ENCODE data around the gene FAM50A. TPM values are rescaled to one million over a fixed set of nuclear protein-coding genes. Genes with fewer than 3 reads are reported as not detected.

The FAM50A gene
- total RNA-seq, 2 experiments from 2014 or later = 30.8 to 55.1 TPM

DNA sequence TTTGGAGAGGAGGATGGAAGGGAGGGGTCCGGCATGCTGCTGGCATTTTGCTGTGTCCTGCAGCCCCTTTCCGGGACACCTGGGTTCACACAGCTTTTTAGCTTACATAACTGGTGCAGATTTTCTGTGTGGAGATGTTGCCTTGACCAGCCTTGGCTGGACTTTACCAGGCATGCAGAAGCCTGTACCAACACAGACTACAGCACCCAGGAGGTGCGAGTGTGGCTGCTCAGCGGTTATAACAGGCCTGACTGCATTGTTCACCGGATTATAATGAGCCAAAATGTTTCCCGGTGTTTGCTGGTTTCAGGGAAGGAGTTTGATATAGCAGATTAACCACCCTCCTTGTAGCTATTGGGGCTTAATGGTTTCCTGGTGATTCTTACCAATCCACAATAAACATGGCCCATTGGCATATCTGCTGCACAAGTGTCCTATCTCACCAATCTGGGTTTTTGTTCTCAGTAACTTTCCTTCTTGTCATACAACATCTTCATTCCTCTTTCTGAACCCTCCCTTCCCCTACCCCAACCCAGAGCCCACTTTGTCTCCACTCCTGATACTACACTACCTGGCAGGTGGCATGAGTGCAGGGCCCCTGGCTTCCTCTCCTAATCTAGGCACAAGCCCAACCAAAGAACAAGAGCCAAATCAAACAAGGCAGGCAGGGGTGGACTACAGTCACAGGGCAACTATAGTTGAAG lies 41.9 kb upstream of the FAM50A start:
- H2AFZ ChIP-seq (ENCODE audit: low read length) = no peak overlapping the region
- no peak overlapping the region for H3K4me3 ChIP-seq (ENCODE audit: low read depth, low read length, poor library complexity, severe bottlenecking)
- peaks cover 38% of the 10 kb centered on the region for H3K36me3 ChIP-seq (ENCODE audit: insufficient read depth, low read length)
- H3K4me1 ChIP-seq (ENCODE audit: insufficient read depth, low read length, poor library complexity, severe bottlenecking) = peaks cover 9% of the 10 kb centered on the region
- peak overlapping the region; percentile 39 for H3K27ac ChIP-seq (ENCODE audit: low read depth, low read length, poor library complexity, severe bottlenecking)
- no peaks in the 10 kb centered on the region for H3K9me3 ChIP-seq (ENCODE audit: low read length)
- no TSS peak for BruUV-seq (replicated peaks)
- CTCF ChIA-PET (ENCODE audit: unreplicated experiment) = interaction anchor here (0.5 kb wide), 1 partner anchor 52 kb away, joined by 4 read pairs; no protein-coding TSS in a partner anchor
- POLR2A ChIA-PET = no interaction called here
- H4K20me1 ChIP-seq (ENCODE audit: insufficient read depth, low read length) = no peaks in the 10 kb centered on the region
- H3K4me2 ChIP-seq (ENCODE audit: low read length) = no peak overlapping the region
- intact Hi-C loops (cut with micrococcal nuclease; ENCODE audit: unreplicated experiment) = loop anchor here (5.0 kb wide), 1 partner anchor 130 kb away; no protein-coding TSS in a partner anchor
- no peaks in the 10 kb centered on the region for H3K9me2 ChIP-seq (ENCODE audit: insufficient read depth, low read length)
- no peak for TF ChIP-seq CTCF (conservative IDR thresholded peaks at IDR 0.05; ENCODE audit: low read length)
- TF ChIP-seq EZH2phosphoT487 (IDR thresholded peaks at IDR 0.05; ENCODE audit: borderline replicate concordance, low read depth, low read length) = no peak
- H3K79me2 ChIP-seq (ENCODE audit: insufficient read depth, low read depth, low read length) = peaks cover 11% of the 10 kb centered on the region; the same call in 1 of the 2 replicates
- DNase-seq (ENCODE audit: low spot score) = peak; percentile 11

- POLR2A ChIA-PET = no interaction called here
- intact Hi-C loops (cut with micrococcal nuclease; ENCODE audit: unreplicated experiment) = loop anchor here (5.0 kb wide), 1 partner anchor 130 kb away; no protein-coding TSS in a partner anchor
- H3K79me2 ChIP-seq (ENCODE audit: insufficient read depth, low read depth, low read length) = peaks cover 10% of the 10 kb centered on the region; the same call in 1 of the 2 replicates
- TF ChIP-seq CTCF (conservative IDR thresholded peaks at IDR 0.05; ENCODE audit: low read length) = no peak
- no peak for TF ChIP-seq EZH2phosphoT487 (IDR thresholded peaks at IDR 0.05; ENCODE audit: borderline replicate concordance, low read depth, low read length)
- no peak overlapping the region for H3K27ac ChIP-seq (ENCODE audit: low read depth, low read length, poor library complexity, severe bottlenecking)
- H2AFZ ChIP-seq (ENCODE audit: low read length) = no peak overlapping the region
- peaks cover 38% of the 10 kb centered on the region for H3K36me3 ChIP-seq (ENCODE audit: insufficient read depth, low read length)
- CTCF ChIA-PET (ENCODE audit: unreplicated experiment) = interaction anchor here (0.5 kb wide), 1 partner anchor 53 kb away, joined by 4 read pairs; no protein-coding TSS in a partner anchor
- no peaks in the 10 kb centered on the region for H3K9me3 ChIP-seq (ENCODE audit: low read length)
- DNase-seq (ENCODE audit: low spot score) = no peak
- no peaks in the 10 kb centered on the region for H4K20me1 ChIP-seq (ENCODE audit: insufficient read depth, low read length)
- BruUV-seq (replicated peaks) = no TSS peak
- peaks cover 9% of the 10 kb centered on the region for H3K4me1 ChIP-seq (ENCODE audit: insufficient read depth, low read length, poor library complexity, severe bottlenecking)
- H3K4me3 ChIP-seq (ENCODE audit: low read depth, low read length, poor library complexity, severe bottlenecking) = no peak overlapping the region
- no peaks in the 10 kb centered on the region for H3K9me2 ChIP-seq (ENCODE audit: insufficient read depth, low read length)
- no peak overlapping the region for H3K4me2 ChIP-seq (ENCODE audit: low read length)
Observed at GRCh38 chrX:154402622-154403127, 41.3 kb upstream of the FAM50A start.

DNA sequence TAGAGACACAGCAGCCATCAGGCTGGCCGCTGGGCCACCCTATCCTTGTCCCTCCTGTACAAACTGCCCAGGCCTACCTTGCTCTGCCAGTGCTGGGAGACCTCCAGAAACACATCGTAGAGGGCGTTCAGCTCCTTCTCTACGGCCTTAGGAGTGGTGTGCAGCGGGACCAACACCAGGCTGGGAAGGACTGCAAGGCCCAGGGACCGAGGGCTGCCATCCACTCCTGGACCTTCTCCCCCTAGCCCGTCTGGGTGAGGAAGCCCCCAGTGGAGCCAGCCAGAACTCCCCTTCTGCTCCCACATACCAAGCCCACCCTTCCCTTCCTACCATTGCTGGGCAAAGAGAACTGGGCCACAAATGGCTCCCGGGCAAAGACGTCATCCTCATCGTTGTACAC lies 40.7 kb upstream of the FAM50A start:
- Histone ChIP-seq H3K4me1 (ENCODE audit: insufficient read depth, low read length, poor library complexity, severe bottlenecking) (peaks cover 9% of the 10 kb centered on the region), H3K9me2 (ENCODE audit: insufficient read depth, low read length) (no peaks in the 10 kb centered on the region), H4K20me1 (ENCODE audit: insufficient read depth, low read length) (no peaks in the 10 kb centered on the region), H3K36me3 (ENCODE audit: insufficient read depth, low read length) (peaks cover 38% of the 10 kb centered on the region), H3K79me2 (ENCODE audit: insufficient read depth, low read depth, low read length) (peaks cover 10% of the 10 kb centered on the region; the same call in 1 of the 2 replicates), H3K27ac (ENCODE audit: low read depth, low read length, poor library complexity, severe bottlenecking) (no peak overlapping the region), H3K9me3 (ENCODE audit: low read length) (no peaks in the 10 kb centered on the region), H3K4me2 (ENCODE audit: low read length) (no peak overlapping the region), H2AFZ (ENCODE audit: low read length) (no peak overlapping the region), H3K4me3 (ENCODE audit: low read depth, low read length, poor library complexity, severe bottlenecking) (no peak overlapping the region)
- ChIA-PET POLR2A (interaction anchor here (0.7 kb wide), 1 partner anchor 40 kb away, joined by 3 read pairs; the partner anchor contains the start of gene FAM50A), CTCF (ENCODE audit: unreplicated experiment) (no interaction called here)
- TF ChIP-seq EZH2phosphoT487 (IDR thresholded peaks at IDR 0.05; ENCODE audit: borderline replicate concordance, low read depth, low read length) (no peak), CTCF (conservative IDR thresholded peaks at IDR 0.05; ENCODE audit: low read length) (no peak)
- no TSS peak for BruUV-seq (replicated peaks)
- no peak for DNase-seq (ENCODE audit: low spot score)
- intact Hi-C loops (cut with micrococcal nuclease; ENCODE audit: unreplicated experiment) = loop anchor here (5.0 kb wide), 1 partner anchor 129 kb away; no protein-coding TSS in a partner anchor
